Urinary bladder (tissue), 4 donors: ENCODE results near the gene KRT33B. TPM values are rescaled to one million over a fixed set of nuclear protein-coding genes. Genes with fewer than 3 reads are reported as not detected.

Source experiments
- DNase-seq: peaks from one replicate; pipeline ENCODE4 v3.0.0-alpha.2; 2015; ENCODE audit errors: extremely low spot score
- H3K27ac ChIP-seq: one replicate; pipeline ENCODE4 v1.5.1; 2013; ENCODE audit warnings: low read depth, mild to moderate bottlenecking, moderate library complexity
- H3K36me3 ChIP-seq: one replicate; pipeline ENCODE4 v1.6.1; 2013; ENCODE audit warnings: mild to moderate bottlenecking, moderate library complexity; ENCODE audit not compliant: insufficient read depth
- H3K4me1 ChIP-seq: one replicate; pipeline ENCODE4 v1.6.1; 2013; ENCODE audit warnings: mild to moderate bottlenecking, moderate library complexity; ENCODE audit not compliant: insufficient read depth
- H3K4me3 ChIP-seq: one replicate; pipeline ENCODE4 v1.5.1; 2013; ENCODE audit warnings: low read depth, low read length
- WGBS: extraction: QIAGEN DNeasy Blood & Tissue Kit; methylation state at CpG from one replicate; pipeline ENCODE4 v1.1.7; 2013; 5-methylcytosine and 5-hydroxymethylcytosine counted together
- polyA plus RNA-seq: library from polyadenylated mRNA; stranded (reverse); fragments of 200-250 nt; gene quantifications from one replicate; pipeline ENCODE4 v1.2.3, GENCODE V29; 2013
- total RNA-seq: library from RNA; depleted of rRNA; stranded (reverse); fragments of >200 nt; gene quantifications from one replicate; pipeline ENCODE4 v1.2.3, GENCODE V29; 2014
- donor health status: healthy with polysubstance abuse.
- donor health status: healthy.

KRT33B gene
- total and polyA plus RNA-seq, 2 donors, result not detected

DNA sequence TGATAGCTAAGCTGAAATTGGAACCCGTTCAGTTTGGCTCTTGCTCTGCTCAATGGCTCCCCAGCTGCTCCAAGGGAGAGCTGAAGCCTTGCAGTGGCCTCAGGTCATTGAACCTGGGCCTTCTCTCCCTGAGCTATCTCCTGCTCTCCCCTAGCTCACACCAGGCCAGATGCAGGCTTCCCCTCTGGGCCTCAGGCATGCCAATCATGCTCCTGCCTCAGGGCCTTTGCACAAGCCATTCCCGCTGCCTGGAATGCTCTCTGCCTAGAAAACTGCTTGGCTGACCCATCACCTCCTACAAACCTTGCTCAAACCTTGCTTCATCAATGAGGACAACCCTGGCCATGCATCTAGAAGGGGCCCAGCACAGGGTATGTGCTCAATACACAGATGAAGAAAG, 37.4 kb downstream of the KRT33B start:
- H3K27ac ChIP-seq, result no peak overlapping the region
- H3K4me1 ChIP-seq, result no peaks in the 10 kb centered on the region
- no peaks in the 10 kb centered on the region for H3K36me3 ChIP-seq
- no peak overlapping the region for H3K4me3 ChIP-seq
- DNase-seq, result no peak
- 81% methylated on average over 2 of the region's 2 CpGs for WGBS

DNA sequence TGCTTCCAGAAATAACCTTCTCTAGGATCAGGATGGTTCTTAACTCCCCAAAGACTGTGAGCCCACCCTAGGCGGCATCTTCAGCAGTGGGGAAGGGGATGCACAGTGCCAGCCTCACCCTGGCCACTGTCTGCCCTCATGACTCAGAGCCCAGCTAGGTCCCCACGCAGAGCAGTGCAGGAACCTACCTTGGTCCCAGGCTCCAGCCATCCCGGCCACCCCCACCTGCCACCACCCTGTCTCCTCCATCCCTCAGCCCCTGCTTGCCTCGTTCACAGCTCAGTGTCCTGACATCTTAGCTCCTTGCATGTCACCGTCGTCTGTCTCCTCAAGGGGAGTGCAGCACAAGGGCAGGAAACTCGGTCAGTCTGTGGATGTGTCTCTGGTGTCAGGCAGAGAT, 38.0 kb downstream of the KRT33B start:
- DNase-seq, result no peak
- Histone ChIP-seq H3K4me3 (no peak overlapping the region), H3K36me3 (no peaks in the 10 kb centered on the region), H3K4me1 (no peaks in the 10 kb centered on the region), H3K27ac (no peak overlapping the region)
- 79% methylated on average over 7 of the region's 7 CpGs for WGBS

DNA sequence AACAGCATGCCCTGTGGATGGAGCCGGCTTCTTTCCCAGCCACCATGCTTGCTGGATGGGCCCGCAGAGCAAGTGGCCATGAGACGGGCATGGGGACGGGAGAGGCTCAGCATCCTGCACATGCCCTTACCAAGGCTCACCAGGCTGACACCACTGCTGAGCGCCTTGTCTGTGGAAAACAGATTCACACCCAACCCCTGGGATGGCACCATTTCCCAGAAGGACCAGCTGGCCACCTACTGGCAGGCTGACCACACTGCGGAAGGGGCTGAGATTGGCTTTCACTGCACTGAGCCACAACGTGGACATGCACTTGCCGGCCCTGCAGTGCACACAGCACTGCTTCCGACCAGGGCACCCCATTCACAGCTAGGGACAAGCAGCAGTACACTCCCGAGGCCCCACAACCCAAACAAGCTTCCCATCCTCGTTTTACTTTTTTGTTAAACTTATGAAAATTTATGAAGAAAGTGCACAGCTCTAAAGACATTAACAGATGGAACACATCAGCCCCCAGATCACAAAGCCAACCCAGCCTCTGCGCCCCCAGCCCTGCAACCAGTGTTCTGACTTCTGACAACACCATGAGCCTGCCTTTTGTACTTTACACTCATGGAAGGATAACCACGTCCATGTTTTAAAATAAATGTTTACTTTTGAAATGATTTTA, 40.2 kb downstream of the KRT33B start:
- WGBS, result 45% methylated on average over 13 of the region's 13 CpGs

DNA sequence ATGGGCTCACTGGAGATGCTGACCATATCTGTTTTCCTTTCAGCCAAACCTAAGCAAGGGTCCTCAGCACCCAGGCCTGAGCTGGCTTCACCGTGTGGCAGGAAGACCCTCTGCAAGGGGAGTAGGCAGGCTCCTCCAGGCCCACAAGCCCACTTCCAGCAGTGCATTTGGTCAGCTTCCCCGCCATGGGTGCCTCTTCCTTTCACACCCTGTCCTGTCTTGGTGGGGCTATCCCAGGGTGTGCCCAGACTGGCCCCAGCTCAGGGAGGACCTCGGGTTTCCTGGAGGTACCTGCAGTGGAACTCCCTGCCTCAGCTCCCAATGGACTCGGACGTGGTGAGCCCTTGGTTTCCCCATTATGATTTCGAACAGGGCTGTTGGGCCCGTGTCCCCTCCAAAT, 41.4 kb downstream of the KRT33B start:
- DNase-seq, result no peak
- Histone ChIP-seq H3K36me3 (no peaks in the 10 kb centered on the region), H3K27ac (no peak overlapping the region), H3K4me3 (no peak overlapping the region), H3K4me1 (no peaks in the 10 kb centered on the region)
- WGBS, result 86% methylated on average over 7 of the region's 7 CpGs

More for the DNA sequence above, 40.2 kb downstream of the KRT33B start:
- no peak overlapping the region for H3K27ac ChIP-seq
- no peaks in the 10 kb centered on the region for H3K36me3 ChIP-seq
- H3K4me1 ChIP-seq, result no peaks in the 10 kb centered on the region
- no peak for DNase-seq
- H3K4me3 ChIP-seq, result no peak overlapping the region

DNA sequence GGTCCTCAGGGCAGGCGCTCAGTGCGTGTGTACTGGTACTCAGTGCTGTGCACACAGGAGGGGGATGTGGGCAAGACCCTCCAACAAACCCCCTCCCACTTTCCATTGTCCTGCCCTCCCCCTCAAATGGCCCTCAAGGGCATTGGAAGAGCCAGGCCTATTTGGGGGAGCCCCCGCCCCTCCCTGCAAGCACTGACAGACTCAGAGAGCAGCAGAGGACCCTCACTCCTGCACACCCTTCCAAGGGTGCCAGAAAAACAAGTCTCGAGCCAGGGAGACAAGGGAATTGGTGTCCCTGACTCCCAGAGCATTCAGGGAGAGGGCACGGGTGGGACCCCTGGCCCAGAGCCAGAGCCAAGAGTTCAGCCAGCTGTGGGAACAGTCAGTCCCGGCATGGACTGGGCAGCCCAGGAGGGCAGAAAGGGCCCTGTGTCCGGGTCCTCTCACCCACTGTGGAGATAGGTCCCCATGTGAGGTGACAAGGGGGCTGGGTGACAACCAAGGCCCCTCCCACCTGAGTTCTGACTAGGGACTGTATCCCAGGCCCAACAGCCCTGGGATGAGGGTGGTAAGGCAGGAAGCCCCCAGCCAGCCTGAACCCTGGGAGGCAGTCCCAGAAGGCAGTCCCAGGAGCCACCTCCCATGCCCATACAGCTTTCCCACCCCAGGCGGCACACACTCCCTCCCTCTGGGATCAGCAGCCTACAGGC, 42.0 kb downstream of the KRT33B start:
- no peak overlapping the region for H3K4me3 ChIP-seq
- no peaks in the 10 kb centered on the region for H3K36me3 ChIP-seq
- no peaks in the 10 kb centered on the region for H3K4me1 ChIP-seq
- DNase-seq, result no peak
- no peak overlapping the region for H3K27ac ChIP-seq
- WGBS, result 79% methylated on average over 8 of the region's 8 CpGs

DNA sequence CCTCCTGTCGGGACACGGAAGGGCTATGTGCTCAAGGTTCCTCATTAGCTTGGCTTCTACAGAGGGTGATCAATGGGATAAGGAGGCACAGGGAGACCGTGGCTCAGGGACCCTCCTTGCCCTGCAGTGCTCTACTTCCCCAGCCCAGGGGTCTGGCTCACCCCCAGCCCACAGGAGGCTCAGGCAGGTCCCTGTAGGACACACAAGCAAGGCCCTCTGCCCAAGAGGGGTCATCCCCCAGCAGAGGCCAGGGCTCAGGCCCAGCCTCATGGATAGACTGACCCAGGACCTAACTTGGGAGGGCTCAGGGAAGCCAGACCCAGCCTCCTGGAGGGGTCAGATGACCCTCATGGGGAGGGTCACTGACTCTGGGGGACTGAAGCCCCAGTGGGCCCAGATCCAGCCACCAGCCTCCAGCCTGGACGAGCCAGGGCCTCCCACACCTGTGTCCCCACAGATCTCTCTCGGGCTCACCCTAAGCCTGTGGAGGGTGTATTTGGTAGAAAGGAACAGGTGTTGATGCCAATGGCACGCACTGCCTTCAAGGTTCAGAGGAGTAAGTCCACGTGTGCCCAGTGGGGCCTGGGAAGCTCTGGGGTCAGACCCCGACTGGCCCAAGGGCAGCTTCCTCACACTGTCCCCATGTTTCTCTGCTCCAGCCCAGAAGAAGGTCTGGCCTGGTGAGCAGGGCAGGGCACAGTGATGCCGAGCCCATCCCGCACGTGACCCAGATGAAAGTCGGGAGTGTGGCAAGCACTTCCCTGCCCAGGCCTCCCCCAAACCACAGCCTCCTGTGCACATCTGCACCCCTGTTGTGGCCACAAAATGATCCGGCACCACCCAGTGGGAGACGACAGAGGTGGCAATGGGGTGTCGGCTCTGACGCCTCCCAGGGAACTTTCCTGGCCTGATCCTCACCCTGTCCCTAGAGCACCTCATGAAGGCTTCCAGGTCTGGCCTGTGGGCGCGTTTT, 43.2 kb downstream of the KRT33B start:
- no peaks in the 10 kb centered on the region for H3K4me1 ChIP-seq
- DNase-seq, result no peak
- H3K36me3 ChIP-seq, result no peaks in the 10 kb centered on the region
- H3K4me3 ChIP-seq, result no peak overlapping the region
- H3K27ac ChIP-seq, result no peak overlapping the region
- WGBS, result 89% methylated on average over 18 of the region's 18 CpGs

DNA sequence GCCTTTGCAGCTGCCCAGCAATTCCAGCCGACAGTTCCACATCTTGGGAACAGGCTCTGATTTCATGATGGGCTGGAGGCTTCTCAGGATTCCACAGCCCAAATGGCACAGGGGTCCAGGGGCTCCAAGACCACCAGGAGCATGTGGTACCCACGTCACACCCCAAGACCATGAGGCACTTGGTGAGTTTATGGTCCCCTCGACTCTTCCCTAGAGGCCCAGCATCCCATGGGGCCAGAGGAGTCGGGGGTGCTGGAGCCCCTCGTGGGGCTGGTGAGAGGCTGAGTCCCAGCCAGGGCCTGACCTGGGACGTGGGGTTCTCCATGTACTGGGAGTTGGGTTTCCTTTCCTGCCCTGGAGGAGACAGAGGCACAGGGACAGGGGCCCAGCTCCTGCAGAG, 44.0 kb downstream of the KRT33B start:
- DNase-seq, result no peak
- no peak overlapping the region for H3K27ac ChIP-seq
- no peaks in the 10 kb centered on the region for H3K4me1 ChIP-seq
- no peak overlapping the region for H3K4me3 ChIP-seq
- 88% methylated on average over 6 of the region's 6 CpGs for whole genome bisulfite sequencing
- no peaks in the 10 kb centered on the region for H3K36me3 ChIP-seq

DNA sequence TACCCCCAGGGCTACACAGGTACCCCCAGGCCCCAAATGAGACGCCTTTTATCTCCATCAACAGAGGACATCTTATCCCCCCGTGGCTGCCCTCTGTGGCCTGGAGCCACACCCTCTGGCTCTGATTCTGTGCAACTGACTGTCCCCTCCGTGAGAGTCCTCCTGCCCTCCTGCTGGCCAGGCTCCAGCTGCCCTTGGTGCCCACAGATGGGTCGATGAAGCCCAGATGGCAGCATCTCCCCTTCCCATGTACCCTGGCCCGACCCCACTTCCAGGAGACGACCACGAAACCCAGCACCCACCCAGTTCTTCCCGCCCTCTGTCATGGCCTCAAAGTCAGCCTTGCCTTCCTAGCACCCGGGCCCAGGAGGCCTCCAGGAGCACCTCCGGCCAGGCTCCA, 44.5 kb downstream of the KRT33B start:
- 84% methylated on average over 10 of the region's 10 CpGs for WGBS
- no peak for DNase-seq
- no peaks in the 10 kb centered on the region for H3K36me3 ChIP-seq
- H3K4me3 ChIP-seq, result no peak overlapping the region
- H3K4me1 ChIP-seq, result no peaks in the 10 kb centered on the region
- H3K27ac ChIP-seq, result no peak overlapping the region

DNA sequence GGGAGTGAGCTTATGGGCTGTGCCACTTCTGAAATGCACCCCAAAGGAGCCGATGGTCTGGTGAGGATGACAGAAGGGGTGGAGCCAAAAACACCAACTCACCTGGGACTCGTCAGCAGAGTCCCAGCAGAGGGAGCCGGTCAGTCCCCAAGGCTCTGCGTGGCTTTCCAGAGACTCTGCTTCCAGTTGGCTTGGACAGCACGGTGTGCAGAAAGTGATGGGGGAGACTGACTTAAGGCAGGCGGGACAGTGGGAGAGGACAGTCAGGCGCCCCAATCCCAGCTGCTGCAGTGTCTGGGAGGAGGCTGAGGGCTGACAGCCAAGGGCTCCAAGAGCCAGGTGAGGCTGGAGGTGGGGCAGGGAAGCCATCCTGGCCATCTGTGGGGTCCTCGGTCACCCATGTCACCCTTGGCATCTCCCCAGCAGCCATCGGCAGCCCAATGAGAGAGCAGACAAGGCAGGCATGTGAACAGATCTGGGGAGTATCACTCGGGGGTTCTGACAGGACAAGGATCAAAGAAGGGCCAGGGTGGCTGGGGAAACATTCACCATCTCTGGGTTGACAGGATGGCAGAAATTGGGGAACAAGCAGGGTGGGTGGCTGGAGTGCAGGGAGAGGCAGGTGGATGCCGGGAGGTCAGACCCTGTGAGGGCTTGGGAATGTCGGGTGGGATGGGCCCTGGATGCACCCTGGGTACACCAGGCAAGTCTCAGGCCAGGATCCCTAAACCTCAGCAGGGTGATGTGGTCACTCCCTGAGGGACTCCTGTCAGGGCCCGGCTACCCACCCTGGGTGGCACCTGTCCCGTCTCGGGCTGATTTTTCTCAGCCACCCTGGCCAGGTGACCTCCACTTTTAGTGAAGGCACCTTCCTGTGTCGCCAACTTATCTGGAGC, 45.2 kb downstream of the KRT33B start:
- H3K4me1 ChIP-seq, result no peaks in the 10 kb centered on the region
- no peak overlapping the region for H3K4me3 ChIP-seq
- no peaks in the 10 kb centered on the region for H3K36me3 ChIP-seq
- DNase-seq, result no peak
- 73% methylated on average over 16 of the region's 16 CpGs for WGBS
- no peak overlapping the region for H3K27ac ChIP-seq

DNA sequence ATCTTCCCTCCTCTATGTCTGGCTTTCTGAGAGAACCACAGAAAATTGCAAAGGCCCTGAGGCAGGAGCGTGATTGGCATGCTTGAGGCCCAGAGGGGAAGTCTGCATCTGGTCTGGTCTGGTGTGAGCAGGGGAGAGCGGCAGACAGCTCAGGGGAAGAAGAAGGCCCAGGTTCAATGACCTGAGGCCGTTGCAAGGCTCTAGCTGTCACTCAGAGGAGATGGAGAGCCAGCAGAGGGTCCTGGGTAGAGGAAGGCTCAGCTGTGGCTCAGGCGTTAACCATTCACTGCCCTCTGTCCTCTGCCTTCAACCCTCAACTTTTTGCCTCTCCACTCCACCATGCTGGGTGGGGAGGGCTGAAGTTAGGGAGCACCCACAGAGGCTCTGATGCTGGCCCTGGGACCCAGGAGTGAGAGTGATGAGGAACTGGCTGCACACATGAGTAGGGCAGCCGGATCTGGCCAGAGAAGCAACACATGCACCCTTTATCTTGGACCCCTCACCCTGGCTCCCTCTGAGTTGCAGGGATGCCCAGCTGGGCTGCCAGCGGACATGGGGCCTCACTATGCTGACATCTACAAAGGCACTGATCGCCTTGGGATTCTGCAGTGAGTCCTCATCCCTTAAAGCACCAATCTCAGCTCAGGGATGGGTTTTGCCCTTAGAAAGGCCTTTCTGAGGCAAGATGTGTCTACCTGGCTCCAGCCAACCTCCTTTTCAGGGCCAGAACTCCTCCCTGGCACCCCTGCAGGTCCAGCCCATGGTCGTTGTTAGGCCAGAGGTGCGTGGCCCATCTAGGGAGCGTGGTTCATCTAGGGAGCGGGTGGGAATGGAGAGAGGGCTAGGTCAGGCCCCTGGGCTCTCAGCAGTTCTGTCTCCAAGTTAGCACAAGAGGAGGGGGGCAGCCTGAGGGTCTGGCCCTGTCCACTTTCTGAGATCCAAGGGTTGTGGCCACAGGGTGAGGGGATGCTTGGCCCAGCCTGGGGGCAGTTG, 46.4 kb downstream of the KRT33B start:
- no peak overlapping the region for H3K4me3 ChIP-seq
- no peaks in the 10 kb centered on the region for H3K36me3 ChIP-seq
- H3K27ac ChIP-seq, result no peak overlapping the region
- no peaks in the 10 kb centered on the region for H3K4me1 ChIP-seq
- DNase-seq, result no peak
- 90% methylated on average over 11 of the region's 11 CpGs for WGBS

DNA sequence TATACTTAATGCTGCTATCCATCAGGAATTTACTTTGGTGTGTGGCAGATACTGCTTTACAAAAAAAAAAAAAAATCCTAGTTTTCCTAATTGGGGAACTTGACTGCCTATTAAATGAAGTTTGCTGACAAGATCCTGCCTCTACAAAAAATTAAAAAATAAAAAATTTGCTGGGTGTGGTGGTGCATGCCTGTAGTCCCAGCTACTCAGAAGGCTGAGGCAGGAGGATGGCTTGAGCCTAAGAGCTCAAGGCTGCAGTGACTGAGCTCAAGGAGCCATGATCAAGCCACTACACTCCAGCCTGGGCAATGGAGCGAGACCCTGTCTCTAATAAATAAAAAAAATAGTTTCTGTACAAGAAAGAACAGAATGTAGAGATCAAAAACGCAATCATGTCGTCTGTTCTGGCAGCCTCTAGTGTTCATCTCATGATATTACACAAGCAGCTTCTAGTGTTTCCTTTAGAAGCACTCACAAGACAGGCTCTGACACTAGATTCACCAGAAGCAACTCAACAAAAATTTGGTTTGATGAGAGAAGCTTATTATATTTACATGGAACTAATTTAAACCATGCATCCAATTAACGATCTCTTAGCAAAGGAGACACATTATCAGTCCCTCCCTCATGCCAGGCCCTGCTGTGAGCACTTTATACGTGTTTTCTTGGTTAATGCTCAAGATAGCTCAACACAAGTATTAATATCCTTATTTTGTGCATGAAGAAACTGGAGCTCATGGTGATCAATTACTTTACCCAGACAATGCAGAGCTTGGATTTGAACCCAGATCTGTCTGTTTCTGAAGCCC, 47.3 kb downstream of the KRT33B start:
- Histone ChIP-seq H3K4me1 (no peaks in the 10 kb centered on the region), H3K36me3 (no peaks in the 10 kb centered on the region), H3K27ac (no peak overlapping the region), H3K4me3 (no peak overlapping the region)
- DNase-seq, result no peak
- WGBS, result 32% methylated on average over 5 of the region's 5 CpGs
